ENCODE results near the gene CBFB.

GRCh38 chr16:67006930-67007658 lies 21.9 kb upstream of the CBFB start:
- TF ChIP-seq TAF1 (IDR thresholded peaks at IDR 0.05; ENCODE audit: low read depth) (no peak), CTCF (IDR thresholded peaks at IDR 0.05; ENCODE audit: poor library complexity, severe bottlenecking) (no peak), EZH2 (IDR thresholded peaks at IDR 0.05; ENCODE audit: borderline replicate concordance, insufficient read depth, low read length, poor library complexity, severe bottlenecking) (no peak), POLR2AphosphoS5 (IDR thresholded peaks at IDR 0.05) (no peak), RAD21 (conservative IDR thresholded peaks at IDR 0.05) (no peak), REST (IDR thresholded peaks at IDR 0.05; ENCODE audit: borderline replicate concordance) (no peak)
